GM08714 (cell line): ENCODE data around the gene NID1.
"Not testable (repeated sequence)": the region's sequence is repeated elsewhere in the genome, so short reads cannot be mapped to it uniquely, and the experiment has no call there.

Experiments used
- H3K4me3 ChIP-seq: fragments of 200-500 bp; sonication (Bioruptor generic); 2 replicates; pipeline ENCODE4 v1.5.1; 2014; ENCODE audit warnings: mild to moderate bottlenecking, low read length, inconsistent platforms
- ZNF274 ChIP-seq: IDR thresholded peaks from 2 replicates; pipeline ENCODE4 v1.6.1; 2012; ENCODE audit warnings: mild to moderate bottlenecking, low read depth, low read length

The NID1 gene

DNA sequence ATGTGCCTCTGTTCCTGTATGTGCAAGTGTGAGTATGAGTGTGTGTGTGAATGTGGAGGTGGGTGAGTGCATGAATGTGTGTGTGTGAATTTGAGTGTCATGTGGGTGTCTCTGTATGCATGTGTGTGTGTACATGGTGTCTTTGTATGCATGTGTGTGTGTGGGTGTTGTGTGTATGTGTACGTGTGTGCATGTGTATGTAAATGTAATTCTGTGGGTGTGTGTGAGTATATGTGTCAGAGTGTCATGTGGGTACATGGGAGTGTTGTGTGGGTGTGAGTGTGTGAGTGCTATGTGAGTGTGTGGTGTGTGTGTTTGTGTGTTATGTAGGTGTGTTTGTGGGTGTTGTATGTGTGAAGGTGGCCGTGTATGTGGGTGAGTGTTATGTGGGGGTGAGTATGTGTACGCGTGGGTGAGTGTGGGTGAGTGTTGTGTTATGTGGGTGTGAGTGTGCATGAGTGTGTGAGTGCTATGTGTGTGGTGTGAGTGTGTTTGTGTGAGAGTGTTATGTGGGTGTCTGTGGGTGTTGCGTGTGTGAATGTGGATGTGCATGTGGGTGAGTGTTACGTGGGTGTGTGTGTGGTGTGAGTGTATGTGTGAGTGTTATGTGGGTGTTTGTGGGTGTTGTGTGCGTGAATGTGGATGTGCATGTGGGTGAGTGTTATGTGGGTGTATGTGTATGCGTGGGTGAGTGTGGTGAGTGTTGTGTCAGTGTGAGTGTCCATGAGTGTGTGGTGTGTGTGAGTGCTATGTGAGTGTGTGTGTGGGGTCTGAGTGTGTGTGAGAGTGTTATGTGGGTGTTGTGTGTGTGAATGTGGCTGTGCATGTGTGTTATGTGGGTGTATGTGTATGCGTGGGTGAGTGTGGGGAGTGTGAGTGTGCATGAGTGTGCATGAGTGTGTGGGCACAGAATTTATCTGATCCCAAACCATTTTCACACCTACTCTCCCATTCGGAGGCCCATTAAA is 36.6 kb upstream of the NID1 start:
- H3K4me3 ChIP-seq: no peak overlapping the region
- no peak for TF ChIP-seq ZNF274

- no peak overlapping the region for H3K4me3 ChIP-seq
- no peak for TF ChIP-seq ZNF274
Measured at GRCh38 chr1:236100799-236101198, 35.9 kb upstream of the NID1 start.

GRCh38 chr1:236099355-236099974 is 34.6 kb upstream of the NID1 start:
- H3K4me3 ChIP-seq: no peak overlapping the region
- TF ChIP-seq ZNF274: no peak

DNA sequence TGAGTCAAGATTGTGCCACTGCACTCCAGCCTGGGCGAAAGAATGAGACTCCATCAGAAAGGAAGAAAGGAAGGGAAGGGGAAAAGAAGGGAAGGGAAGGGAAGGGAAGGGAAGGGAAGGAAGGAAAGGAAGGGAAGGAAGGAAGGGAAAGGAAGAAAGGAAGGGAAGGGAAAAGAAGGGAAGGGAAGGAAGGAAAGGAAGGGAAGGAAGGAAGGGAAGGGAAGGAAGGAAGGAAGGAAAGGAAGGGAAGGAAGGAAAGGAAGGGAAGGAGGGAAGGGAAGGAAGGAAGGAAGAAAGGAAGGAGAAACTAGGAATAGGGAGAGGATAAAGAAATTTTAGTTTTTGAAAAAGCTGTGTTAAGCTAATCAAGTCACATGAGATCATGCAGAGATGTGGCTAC is 33.4 kb upstream of the NID1 start:
- H3K4me3 ChIP-seq: no peak overlapping the region
- no peak for TF ChIP-seq ZNF274

GRCh38 chr1:236096660-236097482 is 32.0 kb upstream of the NID1 start:
- H3K4me3 ChIP-seq: not testable (repeated sequence)

DNA sequence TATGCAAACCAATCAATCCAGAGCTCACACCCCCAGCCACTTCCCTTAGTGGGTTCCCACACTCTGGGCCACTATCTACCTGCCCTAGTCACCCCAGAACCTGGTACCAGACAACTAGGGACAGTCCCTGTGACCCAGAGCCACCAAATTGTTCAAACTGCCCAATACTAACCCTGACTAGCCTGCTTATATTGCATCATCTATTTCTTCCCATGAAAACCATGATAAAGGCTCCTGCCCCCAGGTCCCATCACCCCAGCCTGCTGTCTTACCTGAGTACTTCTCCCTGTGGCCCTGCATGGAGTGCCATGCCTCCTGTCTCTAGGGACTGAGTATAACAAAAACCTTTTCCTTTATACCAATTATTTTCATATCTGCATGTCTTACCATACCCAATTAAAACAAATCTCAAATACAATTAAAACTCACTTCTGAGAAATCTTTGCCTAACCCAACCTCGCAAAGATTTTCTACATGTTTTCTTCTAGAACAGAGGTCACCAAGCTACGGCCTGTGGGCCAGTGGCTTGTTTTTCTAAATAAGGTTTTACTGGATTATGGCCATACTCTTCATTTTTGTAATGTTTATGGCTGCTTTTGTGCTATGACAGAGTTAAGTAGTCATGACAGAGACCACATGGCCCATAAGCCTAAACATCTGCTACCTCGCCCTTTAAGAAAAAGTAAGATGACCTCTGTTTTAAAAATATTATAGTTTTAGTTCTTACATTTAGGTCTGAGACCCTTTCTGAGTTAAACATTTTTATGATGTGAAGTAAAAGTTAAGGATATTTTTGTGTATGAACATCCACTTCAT is 31.0 kb upstream of the NID1 start:
- no peak overlapping the region for H3K4me3 ChIP-seq
- no peak for TF ChIP-seq ZNF274

DNA sequence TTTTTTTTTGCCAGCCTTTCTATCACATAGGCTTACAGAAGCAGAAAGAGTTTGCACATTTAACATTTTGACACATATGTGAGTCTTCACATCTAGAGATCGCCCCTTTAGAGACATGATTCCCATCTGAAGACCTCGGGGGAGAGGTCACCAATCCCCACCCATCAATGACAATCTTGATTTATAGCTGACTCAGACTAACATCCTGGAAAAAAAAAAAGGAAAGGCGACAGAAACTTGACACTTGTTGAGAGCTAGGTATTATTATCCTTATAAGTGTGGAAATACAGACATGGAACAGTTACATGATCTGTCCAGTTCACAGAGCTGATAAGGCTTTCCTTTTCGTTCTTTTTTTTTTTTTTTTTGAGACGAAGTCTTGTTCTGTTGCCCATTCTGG is 28.0 kb upstream of the NID1 start:
- no peak overlapping the region for H3K4me3 ChIP-seq

GRCh38 chr1:236091933-236092318 is 27.0 kb upstream of the NID1 start:
- TF ChIP-seq ZNF274: no peak
- H3K4me3 ChIP-seq: no peak overlapping the region

More for the DNA sequence above, 28.0 kb upstream of the NID1 start:
- no peak for TF ChIP-seq ZNF274

GRCh38 chr1:236090741-236091147 is 25.9 kb upstream of the NID1 start:
- TF ChIP-seq ZNF274: no peak
- no peak overlapping the region for H3K4me3 ChIP-seq

DNA sequence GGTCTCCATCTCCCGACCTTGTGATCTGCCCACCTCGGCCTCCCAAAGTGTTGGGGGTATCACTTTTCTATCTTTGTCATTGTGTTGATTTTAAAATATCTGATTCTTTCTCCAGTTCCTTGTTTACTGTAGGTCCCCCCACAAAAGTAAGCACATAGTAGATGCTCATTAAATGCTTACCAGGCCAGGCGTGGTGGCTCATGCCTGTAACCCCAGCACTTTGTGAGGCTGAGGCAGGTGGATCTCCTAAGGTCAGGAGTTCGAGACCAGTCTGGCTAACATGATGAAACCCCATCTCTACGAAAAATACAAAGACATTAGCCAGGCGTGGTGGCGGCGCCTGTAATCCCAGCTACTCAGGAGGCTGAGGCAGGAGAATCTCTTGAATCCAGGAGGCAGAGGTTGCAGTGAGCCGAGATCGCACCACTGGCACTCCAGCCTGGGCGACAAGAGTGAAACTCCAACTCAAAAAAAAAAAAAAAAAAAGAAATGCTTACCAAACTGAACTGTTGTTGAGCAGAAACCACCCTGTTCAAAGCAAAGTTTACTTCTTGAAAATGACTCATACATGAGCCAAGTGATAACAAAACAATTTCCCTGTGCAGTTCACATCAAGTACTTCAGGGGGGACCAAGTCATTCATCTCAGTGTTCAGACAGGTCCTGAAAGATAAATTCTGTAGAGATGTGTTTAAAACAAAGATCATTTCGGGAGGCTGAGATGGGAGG is 24.3 kb upstream of the NID1 start:
- no peak for TF ChIP-seq ZNF274
- no peak overlapping the region for H3K4me3 ChIP-seq

- no peak for TF ChIP-seq ZNF274
- no peak overlapping the region for H3K4me3 ChIP-seq
Measured at GRCh38 chr1:236086537-236086936, 21.6 kb upstream of the NID1 start.

DNA sequence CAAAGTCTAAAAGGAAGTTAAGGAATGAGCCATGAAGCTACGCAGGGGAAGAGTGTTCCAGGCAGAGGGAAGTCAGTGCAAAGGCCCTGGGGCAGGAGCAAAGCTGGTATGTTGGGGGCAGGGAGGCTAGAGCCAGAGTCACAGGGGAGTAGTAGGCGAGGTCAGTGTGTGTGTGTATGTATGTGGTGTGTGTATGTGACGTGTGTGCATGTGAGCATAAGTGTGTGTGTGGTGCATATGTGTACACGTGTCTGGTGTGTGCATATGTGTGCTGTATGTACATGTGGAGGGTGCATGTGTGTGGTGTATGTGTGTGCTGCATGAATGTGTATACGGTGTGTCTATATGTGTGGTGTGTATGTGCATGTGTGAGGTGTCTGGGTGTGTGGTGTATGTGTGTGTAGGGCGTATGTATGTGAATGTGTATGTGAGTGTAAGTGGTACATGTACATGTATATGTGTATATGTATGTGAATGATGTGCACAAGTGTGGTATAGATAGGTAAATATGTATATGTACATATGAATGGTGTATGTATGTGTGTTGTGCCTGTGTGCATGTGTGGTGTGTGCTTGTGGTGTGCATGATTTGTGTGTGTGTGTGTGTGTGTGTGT is 20.8 kb upstream of the NID1 start:
- TF ChIP-seq ZNF274: no peak
- H3K4me3 ChIP-seq: no peak overlapping the region

DNA sequence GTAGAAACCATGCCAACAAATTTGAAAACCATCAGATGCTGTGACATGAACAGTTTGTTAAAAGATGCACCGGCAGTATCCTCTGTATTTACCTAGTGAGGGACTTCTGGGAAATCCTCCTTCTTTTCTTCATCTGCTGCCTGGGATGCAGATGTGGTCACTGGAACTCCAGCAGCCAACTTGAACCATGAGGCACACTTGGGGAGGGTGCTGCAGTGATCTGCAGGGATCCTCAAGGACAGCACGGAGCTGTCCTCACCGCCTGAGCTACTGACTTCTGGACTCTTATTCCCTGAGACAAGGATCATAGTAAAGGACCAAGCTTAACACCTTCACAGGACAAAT is 19.5 kb upstream of the NID1 start:
- no peak for TF ChIP-seq ZNF274
- H3K4me3 ChIP-seq: no peak overlapping the region
